ENCODE data around the gene COL4A3.
A peak's percentile ranks its signal among the peaks of the same experiment; 100 is the strongest.

COL4A3 gene

GRCh38 chr2:227154986-227155774, 9.2 kb upstream of the COL4A3 start:
- peaks cover 7% of the 10 kb centered on the region for H3K9me3 ChIP-seq (ENCODE audit: low read length)
- no peaks in the 10 kb centered on the region for H4K20me1 ChIP-seq (ENCODE audit: insufficient read depth, low read length)
- peaks cover 32% of the 10 kb centered on the region for H3K79me2 ChIP-seq (ENCODE audit: insufficient read depth, low read length)
- peaks cover 11% of the 10 kb centered on the region for H3K36me3 ChIP-seq (ENCODE audit: insufficient read depth, low read length)
- no peak overlapping the region for H3K27ac ChIP-seq (ENCODE audit: low read depth, low read length, poor library complexity, severe bottlenecking)
- no peaks in the 10 kb centered on the region for H3F3A ChIP-seq (ENCODE audit: insufficient read depth, low read length)
- H3K9ac ChIP-seq (ENCODE audit: low read length): no peak overlapping the region
- H3K4me3 ChIP-seq (ENCODE audit: low read depth, low read length, poor library complexity, severe bottlenecking): no peak overlapping the region
- H3K9me2 ChIP-seq (ENCODE audit: low read depth, low read length): no peaks in the 10 kb centered on the region
- TF ChIP-seq, protein P1, sequence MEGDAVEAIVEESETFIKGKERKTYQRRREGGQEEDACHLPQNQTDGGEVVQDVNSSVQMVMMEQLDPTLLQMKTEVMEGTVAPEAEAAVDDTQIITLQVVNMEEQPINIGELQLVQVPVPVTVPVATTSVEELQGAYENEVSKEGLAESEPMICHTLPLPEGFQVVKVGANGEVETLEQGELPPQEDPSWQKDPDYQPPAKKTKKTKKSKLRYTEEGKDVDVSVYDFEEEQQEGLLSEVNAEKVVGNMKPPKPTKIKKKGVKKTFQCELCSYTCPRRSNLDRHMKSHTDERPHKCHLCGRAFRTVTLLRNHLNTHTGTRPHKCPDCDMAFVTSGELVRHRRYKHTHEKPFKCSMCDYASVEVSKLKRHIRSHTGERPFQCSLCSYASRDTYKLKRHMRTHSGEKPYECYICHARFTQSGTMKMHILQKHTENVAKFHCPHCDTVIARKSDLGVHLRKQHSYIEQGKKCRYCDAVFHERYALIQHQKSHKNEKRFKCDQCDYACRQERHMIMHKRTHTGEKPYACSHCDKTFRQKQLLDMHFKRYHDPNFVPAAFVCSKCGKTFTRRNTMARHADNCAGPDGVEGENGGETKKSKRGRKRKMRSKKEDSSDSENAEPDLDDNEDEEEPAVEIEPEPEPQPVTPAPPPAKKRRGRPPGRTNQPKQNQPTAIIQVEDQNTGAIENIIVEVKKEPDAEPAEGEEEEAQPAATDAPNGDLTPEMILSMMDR (IDR thresholded peaks at IDR 0.05; ENCODE audit: low read length): no peak
- no peak for TF ChIP-seq EZH2 (IDR thresholded peaks at IDR 0.05; ENCODE audit: borderline replicate concordance, low read length)
- H3K27me3 ChIP-seq (ENCODE audit: insufficient read depth, low read length): no peaks in the 10 kb centered on the region
- no peak overlapping the region for H2AFZ ChIP-seq (ENCODE audit: low read length)
- H3K4me1 ChIP-seq (ENCODE audit: insufficient read depth, low read length, severe bottlenecking): no peaks in the 10 kb centered on the region
- no peak overlapping the region for H3K4me2 ChIP-seq (ENCODE audit: low read length)

DNA sequence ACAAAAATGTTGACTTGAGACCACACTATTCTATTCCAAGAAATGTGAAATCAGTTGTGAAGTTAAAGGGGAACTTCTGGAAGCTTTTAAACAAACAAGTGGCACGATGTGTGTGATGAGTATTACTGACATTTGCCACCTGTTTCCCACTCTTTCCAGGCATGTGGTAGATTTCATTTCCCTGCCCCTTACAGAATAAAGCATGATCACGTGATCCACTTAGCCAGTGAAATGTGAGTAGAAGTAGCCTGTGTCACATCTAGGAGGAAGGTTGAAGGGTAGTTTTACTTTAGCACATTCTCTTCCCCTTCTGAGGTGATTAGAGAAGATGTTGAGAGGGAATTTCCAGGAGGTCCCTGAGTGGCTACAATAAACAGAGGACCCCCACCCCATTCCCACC, 4.3 kb upstream of the COL4A3 start:
- peaks cover 33% of the 10 kb centered on the region for H3K79me2 ChIP-seq (ENCODE audit: insufficient read depth, low read length)
- peaks cover 7% of the 10 kb centered on the region; the same call in 1 of the 2 replicates for H3K9me3 ChIP-seq (ENCODE audit: low read length)
- no peak overlapping the region for H3K4me2 ChIP-seq (ENCODE audit: low read length)
- no peak overlapping the region for H3K27ac ChIP-seq (ENCODE audit: low read depth, low read length, poor library complexity, severe bottlenecking)
- H3F3A ChIP-seq (ENCODE audit: insufficient read depth, low read length): no peaks in the 10 kb centered on the region
- no peak overlapping the region for H2AFZ ChIP-seq (ENCODE audit: low read length)
- no peak overlapping the region for H3K4me3 ChIP-seq (ENCODE audit: low read depth, low read length, poor library complexity, severe bottlenecking)
- H4K20me1 ChIP-seq (ENCODE audit: insufficient read depth, low read length): no peaks in the 10 kb centered on the region
- H3K9me2 ChIP-seq (ENCODE audit: low read depth, low read length): no peaks in the 10 kb centered on the region
- no peaks in the 10 kb centered on the region for H3K27me3 ChIP-seq (ENCODE audit: insufficient read depth, low read length)
- H3K36me3 ChIP-seq (ENCODE audit: insufficient read depth, low read length): peaks cover 3% of the 10 kb centered on the region; the same call in 1 of the 2 replicates
- no peak overlapping the region for H3K9ac ChIP-seq (ENCODE audit: low read length)
- TF ChIP-seq, protein P1 (IDR thresholded peaks at IDR 0.05; ENCODE audit: low read length): no peak
- TF ChIP-seq EZH2 (IDR thresholded peaks at IDR 0.05; ENCODE audit: borderline replicate concordance, low read length): no peak
- H3K4me1 ChIP-seq (ENCODE audit: insufficient read depth, low read length, severe bottlenecking): peaks cover 25% of the 10 kb centered on the region

GRCh38 chr2:227161947-227162346, 2.5 kb upstream of the COL4A3 start:
- Histone ChIP-seq H3K4me1 (ENCODE audit: insufficient read depth, low read length, severe bottlenecking) (peaks cover 42% of the 10 kb centered on the region), H2AFZ (ENCODE audit: low read length) (no peak overlapping the region), H3K9me2 (ENCODE audit: low read depth, low read length) (no peaks in the 10 kb centered on the region), H3K4me2 (ENCODE audit: low read length) (peak overlapping the region; percentile 74; the same call in 1 of the 2 replicates), H3K79me2 (ENCODE audit: insufficient read depth, low read length) (peaks cover 40% of the 10 kb centered on the region), H3K36me3 (ENCODE audit: insufficient read depth, low read length) (peaks cover 12% of the 10 kb centered on the region), H3F3A (ENCODE audit: insufficient read depth, low read length) (no peaks in the 10 kb centered on the region), H3K27ac (ENCODE audit: low read depth, low read length, poor library complexity, severe bottlenecking) (peak overlapping the region; percentile 15), H4K20me1 (ENCODE audit: insufficient read depth, low read length) (no peaks in the 10 kb centered on the region), H3K9ac (ENCODE audit: low read length) (no peak overlapping the region), H3K4me3 (ENCODE audit: low read depth, low read length, poor library complexity, severe bottlenecking) (no peak overlapping the region), H3K27me3 (ENCODE audit: insufficient read depth, low read length) (no peaks in the 10 kb centered on the region), H3K9me3 (ENCODE audit: low read length) (peaks cover 11% of the 10 kb centered on the region; the same call in 1 of the 2 replicates)
- TF ChIP-seq, protein P1 (IDR thresholded peaks at IDR 0.05; ENCODE audit: low read length): no peak
- TF ChIP-seq EZH2 (IDR thresholded peaks at IDR 0.05; ENCODE audit: borderline replicate concordance, low read length): no peak

Data from OCI-LY1 (cell line).